GM12873 (cell line): ENCODE results near the gene CKAP2L.

ENCODE experiments used
- CTCF ChIP-seq: IDR thresholded peaks from 2 replicates; pipeline ENCODE4 v1.5.1; 2012; ENCODE audit warnings: low read depth, mild to moderate bottlenecking, moderate library complexity, low read length, control low read depth; ENCODE audit not compliant: insufficient read depth; ENCODE audit errors: missing control alignments

CKAP2L gene

GRCh38 chr2:112782234-112782799 lies 17.9 kb upstream of the CKAP2L start:
- no peak for TF ChIP-seq CTCF

GRCh38 chr2:112779598-112779997 lies 15.2 kb upstream of the CKAP2L start:
- TF ChIP-seq CTCF, result no peak

DNA sequence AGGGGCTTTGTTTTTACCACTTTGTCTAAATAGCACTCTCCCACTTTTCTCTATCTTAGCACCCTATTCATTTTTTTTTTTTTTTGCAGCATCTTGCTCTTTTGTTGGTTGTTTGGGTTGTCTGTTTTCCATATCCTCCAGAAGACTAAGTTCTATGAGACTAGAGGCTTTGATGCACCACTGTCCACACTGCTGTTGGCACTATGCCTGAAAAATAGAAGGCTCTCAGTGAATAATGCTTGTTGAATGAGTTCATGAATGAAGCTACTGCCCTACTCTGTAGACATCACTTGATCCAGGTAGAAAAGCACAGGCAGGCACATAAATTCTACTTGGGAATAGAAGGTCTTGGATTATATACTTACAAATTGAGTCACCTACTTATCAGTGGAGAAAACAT lies 12.6 kb upstream of the CKAP2L start:
- no peak for TF ChIP-seq CTCF

GRCh38 chr2:112776113-112776512 lies 11.7 kb upstream of the CKAP2L start:
- TF ChIP-seq CTCF, result no peak

DNA sequence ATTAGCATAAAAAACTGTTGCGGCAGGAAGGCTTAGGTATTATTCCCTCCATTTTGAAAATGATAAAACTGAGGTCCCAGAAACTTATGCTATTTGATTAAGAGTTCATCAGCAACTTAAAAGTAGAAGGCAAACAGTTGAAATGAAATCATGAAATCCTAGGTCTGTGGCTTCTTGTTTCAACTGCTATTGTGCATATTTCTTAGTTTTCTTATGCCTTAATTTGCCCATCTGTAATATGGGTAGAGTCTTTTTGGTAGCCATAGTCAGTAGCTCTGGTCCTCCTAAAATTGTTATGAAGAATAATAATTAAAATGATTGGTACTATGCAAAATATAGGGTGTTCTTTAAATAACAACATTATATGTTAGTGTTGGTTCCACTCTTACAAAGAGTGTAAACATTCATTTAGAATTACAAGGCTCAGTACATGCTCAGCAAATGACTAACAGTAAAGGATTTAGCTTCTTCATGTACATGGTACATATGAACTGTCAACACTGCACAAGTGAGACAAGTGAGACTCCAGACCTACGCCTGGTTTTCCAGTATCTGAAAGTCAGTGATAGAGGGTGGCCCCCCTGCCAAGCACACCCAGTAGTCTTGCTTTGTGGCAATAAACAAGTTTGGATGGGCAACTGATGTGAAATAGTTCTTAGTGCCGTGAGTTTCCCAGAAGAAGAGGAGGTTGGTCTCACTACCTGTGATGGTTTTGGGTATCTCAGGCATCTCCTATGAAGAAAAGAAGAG lies 10.3 kb upstream of the CKAP2L start:
- no peak for TF ChIP-seq CTCF

GRCh38 chr2:112773556-112773955 lies 9.1 kb upstream of the CKAP2L start:
- no peak for TF ChIP-seq CTCF

- TF ChIP-seq CTCF, result no peak
Observed at GRCh38 chr2:112772911-112773475, 8.6 kb upstream of the CKAP2L start.
